ENCODE data around the gene BLOC1S1.

GRCh38 chr12:55729819-55730818, 14.3 kb downstream of the BLOC1S1 start:
- no peak for TF ChIP-seq CTCF (IDR thresholded peaks at IDR 0.05)
- TF ChIP-seq POLR2AphosphoS5 (IDR thresholded peaks at IDR 0.05): no peak
- TF ChIP-seq POLR2A (IDR thresholded peaks at IDR 0.05): peak in 2 of 4 donors; percentile 11 to 22
- TF ChIP-seq EP300 (IDR thresholded peaks at IDR 0.05): no peak

Measured in upper lobe of left lung (tissue), 4 donors.